ENCODE data around the gene PPM1L.
"Not testable (repeated sequence)": the region's sequence is repeated elsewhere in the genome, so short reads cannot be mapped to it uniquely, and the experiment has no call there.

The PPM1L gene

DNA sequence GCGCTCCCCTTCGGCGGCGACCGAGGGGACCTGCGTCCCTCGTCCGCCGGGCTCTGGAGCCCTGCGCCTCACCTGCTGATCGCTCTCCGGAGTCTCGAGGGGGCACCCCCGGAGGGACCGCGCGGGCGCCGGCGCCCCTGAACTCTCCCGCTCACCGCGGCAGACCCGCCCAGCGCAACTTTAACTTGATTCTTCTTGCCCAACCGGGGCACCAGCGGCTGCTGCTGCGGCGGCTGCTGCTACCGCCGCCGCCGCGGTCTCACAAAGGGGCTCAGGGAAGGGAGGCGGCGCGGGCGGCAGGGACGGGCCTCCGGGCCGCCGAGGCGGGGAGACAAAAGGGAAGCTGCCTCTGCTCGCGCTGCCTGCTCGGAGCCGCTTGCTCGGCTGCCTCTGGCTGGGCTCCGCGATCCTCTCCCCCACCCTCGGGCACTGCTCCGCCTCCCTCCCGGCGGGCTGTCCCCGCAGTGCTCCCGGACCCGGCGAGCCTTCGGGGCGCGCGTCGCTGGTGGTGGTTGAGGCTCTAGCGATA is at the start of gene PPM1L:
Gene PPM1L, plus strand, starts transcription at position 456 of the 529 bp plus-strand sequence.
- peak; percentile 40 for DNase-seq

- peak; percentile 61 for DNase-seq
These were observed 48.7 kb upstream of the PPM1L start for GRCh38 chr3:160707187-160707794.

GRCh38 chr3:160709477-160710182 is 46.4 kb upstream of the PPM1L start:
- DNase-seq, result peak; percentile 12

- not testable (repeated sequence) for DNase-seq
These were observed 42.9 kb upstream of the PPM1L start for GRCh38 chr3:160713144-160713543.

DNA sequence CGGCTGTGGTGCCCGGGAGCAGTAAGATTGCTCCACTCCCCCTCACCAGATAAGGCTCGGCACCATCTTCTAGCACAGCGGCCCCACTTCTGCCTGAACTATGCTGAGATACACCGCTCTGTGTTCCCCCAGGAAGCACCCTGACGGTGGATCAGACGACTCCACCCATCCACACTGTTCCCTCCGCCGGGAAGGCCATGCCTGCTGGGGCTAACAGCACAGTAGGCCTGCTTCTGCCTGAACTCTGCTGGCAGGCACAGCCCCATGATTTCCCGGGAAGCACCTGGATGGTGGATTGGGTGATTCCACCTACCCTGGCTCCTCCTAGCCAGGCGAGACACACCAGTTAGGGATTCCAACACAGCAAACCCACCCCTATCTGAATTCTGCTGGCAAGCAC is 36.3 kb upstream of the PPM1L start:
- DNase-seq, result no peak

DNA sequence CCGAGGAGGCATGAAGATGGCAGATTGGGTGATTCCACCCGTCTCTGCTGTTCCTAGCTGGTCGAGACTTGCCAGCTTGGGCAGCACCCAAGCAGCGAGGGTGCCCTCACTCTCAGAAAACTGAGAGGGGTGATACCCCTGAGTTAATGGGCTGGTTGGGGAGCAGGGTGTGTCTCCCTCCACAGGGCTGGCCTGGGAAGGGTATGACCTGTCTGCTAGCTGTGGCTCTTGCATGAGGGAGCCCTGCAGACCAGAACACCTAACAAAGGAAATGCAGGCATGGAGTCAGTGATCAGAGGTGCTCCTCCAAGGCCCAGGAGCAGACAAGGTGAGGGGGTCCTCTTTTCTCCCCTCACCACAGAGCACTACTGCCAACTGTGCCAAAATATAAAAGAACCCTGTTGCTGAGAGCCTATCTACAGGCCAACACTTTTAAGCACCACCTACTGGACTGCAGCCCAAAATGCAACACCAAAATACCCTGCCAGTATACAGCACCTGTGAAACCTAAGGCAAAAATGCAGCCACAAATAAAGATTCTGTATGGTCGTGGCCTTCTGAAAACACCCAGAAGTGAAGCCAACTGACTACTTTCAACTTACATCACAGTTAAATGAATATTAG is 35.8 kb upstream of the PPM1L start:
- no peak for DNase-seq

GRCh38 chr3:160722331-160722730 is 33.7 kb upstream of the PPM1L start:
- no peak for DNase-seq

DNA sequence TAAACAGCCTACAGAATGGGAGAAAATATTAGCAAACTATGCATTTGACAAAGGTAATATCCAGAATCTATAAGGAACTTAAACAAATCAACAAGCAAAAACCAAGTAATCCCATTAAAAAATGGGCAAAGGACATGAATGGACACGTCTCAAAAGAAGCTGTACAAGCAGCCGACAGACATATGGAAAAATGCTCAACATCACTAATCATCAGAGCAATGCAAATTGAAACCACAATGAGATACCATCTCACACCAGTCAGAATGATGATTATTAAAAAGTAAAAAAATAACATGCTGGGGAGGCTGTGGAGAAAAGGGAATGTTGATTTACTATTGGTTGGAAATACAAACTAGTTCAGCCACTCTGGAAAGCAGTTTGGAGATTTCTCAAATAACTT is 30.7 kb upstream of the PPM1L start:
- DNase-seq, result no peak

GRCh38 chr3:160735826-160736225 is 20.2 kb upstream of the PPM1L start:
- DNase-seq, result peak; percentile 58

DNA sequence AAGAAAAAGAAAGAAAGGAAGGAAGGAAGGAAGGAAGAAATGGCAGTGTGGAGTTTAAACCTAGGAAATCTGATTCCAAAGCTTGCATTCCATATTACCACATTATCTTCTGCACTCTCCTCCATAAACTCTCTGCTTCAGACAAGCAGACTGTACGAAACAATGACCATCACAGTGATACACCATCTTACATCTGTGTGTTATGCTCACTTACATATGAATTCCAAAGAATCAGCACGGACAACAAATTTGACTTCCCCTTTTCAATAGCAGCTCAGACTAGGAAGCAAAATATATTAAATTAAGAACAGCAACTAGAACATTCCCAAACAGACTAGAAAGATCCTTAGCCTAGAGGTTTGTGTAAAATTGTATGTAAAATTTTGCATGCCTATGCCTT is 18.0 kb upstream of the PPM1L start:
- DNase-seq, result no peak

- DNase-seq, result no peak
These were observed 17.0 kb upstream of the PPM1L start for GRCh38 chr3:160739079-160739478.

DNA sequence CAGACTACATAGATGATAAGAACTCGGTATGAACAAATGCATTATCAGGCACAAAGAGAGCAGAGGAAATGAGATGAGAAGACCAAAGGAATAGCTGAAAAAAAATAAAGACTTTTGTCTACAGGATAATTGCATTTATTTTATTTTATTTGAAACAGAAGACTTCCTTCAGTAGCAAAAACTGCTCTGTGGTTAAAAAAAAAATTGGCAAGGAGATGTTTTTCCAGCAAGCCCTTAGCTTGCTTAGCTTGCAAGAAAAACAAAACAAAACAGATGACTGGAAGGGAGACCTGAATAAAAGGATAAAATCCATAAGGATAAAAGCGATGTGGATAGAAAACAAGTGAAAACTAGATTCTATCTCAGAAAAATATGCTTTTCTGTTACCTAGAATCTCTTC is 9.1 kb upstream of the PPM1L start:
- no peak for DNase-seq

DNA sequence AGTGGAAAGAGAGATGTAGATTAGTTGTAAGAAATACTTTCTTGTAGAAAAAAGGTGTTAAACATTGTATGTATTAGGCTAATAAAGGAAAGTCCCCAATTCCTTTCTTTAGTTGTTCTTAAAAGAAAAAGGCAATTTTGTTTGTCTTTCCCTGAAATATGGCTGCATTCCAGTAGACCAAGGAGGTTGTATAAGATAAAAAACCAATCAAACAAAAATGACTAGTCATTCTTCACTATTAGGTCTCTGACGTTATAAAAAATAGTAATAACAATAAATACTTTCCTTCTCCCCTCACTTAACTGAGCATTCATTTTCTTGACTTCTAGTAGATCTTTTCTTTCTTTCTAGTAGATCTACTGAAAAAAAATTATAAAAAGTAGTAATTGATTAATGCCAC is 8.6 kb upstream of the PPM1L start:
- no peak for DNase-seq

DNA sequence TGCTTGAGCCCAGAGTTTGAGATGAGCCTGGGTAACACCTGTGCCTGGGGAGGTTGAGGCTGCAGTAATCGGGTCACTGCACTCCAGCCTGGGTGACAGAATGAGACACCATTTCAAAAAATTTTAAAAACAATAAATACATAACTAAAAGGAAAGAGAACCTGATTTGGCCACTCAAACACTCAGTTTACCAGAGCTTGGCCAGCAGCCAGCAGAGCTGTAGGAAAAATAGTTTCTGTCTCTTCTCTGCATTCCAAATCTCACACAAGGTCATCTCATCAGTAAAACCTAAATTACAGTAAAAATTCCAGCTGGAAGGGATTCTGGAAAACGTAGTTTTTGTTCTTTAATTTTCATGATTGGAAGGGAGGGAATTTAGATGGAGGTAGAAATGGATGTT is 7.8 kb upstream of the PPM1L start:
- DNase-seq, result no peak

DNA sequence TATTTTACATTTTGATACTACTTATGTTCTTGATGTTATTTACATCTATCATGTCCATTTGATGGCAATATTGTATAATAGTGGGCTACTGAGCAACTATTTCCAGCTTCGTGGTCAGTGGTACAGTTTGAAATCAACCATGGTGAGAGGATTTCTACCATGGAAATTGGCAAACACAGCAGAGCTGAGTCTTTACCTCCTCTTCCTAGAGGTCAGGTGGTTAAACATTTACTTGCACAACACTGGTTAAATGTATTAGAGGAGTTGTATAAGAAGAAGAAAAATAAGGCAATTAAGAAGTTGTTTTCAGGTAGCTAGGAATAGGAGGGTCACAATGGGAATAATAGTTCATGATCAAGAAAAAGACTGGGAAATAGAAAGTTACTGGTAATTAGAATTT is 7.2 kb upstream of the PPM1L start:
- no peak for DNase-seq

DNA sequence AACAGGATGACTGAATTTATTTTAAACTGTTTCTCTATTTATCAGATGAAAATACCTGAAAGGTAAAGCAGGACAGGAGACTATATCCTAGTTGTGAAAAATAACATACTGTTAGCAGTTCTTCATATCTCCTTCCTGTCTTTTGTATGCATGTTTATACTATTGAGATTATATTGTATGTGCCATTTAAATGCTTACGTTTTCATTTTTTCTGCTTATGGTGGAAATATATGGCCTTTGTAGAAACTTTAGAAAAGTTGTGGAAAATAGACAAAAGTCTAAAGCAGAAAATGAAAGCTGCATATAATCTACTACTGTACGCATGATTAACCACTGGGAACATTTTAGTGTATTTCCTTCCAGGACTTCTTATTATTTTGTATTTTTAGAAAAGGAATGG is 2.1 kb upstream of the PPM1L start:
- DNase-seq, result no peak

DNA sequence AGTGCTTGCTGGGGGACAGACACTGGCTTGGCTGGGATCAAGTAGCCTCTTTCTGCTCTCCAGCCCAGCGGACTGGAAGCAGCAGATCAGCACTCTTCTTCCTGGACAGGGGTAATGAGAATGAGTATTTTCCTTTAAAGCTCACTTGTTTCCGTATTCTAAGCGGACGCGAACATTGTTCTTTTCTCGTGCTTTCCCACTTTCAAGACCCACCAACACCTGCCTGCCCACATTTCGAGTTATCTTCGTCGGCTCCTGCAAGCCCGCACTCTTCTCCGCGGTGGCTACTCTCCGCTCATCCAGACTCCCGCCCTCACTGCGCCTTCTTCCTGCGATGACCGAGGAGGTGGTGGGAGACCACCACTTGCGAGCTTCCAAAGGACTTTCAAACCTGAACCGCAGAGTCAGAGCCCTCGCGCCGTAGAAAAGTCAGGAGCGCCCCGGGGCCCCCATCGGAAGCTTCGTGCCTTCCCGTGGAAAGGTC is 1.6 kb upstream of the PPM1L start:
- no peak for DNase-seq

GRCh38 chr3:160754855-160755747 is 930 bp upstream of the PPM1L start:
- DNase-seq, result peak; percentile 84

- DNase-seq, result no peak
These were observed 1.4 kb downstream of the PPM1L start for GRCh38 chr3:160757233-160758106.

DNA sequence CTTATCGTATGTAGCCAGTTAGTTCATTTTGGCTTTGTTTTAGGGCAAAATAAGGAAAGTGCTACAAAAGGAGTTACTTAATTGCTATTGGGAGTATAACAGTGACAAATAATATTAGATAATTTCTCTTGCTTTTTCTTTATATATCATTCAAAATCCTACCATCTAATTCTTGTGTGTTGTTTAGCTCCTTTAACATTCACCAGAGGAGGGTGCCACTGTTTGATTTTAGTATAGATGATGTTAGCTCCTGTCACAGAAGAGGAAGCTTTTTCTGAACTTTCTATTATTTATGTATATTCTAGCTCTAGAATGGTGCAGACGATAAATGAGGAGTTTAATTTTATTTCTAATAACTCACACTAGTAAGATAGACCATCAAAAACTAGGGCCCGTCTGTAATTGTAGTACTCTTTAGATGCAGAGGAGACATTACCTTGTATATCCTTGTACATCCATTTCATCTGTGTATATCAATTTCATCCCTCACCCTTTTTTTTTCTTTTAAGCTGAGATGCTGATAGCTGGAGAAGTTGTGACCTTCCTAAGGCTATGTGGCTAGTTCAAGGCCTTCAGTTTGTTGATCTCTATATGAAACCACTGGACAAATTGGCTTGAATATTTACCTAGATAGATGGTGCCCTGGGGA is 3.0 kb downstream of the PPM1L start:
- no peak for DNase-seq

GRCh38 chr3:160763073-160763472 is 7.0 kb downstream of the PPM1L start:
- no peak for DNase-seq

Measured in NCI-H345 (cell line).